PC-3 (cell line): ENCODE results near the gene CNTNAP2. TPM values are rescaled to one million over a fixed set of nuclear protein-coding genes. Genes with fewer than 3 reads are reported as not detected.

Experiments
- ATAC-seq: fragments of 200-7000 bp; cut with Tn5 transposase; 2 replicates; pipeline ENCODE4 v1.9.1; 2020; ENCODE audit warnings: mild to moderate bottlenecking, moderate library complexity
- BruUV-seq: library from RNA; stranded (reverse); fragments of 400-500 nt; replicated peaks from 2 replicates; lab custom pipeline; 2021; lab: Mats Ljungman, UMichigan
- CTCF ChIA-PET: fragments of 300-600 bp; sonication (Branson Sonifier 250); formaldehyde crosslinking; loops from one replicate; lab custom pipeline; 2022; ENCODE audit warnings: antibody characterized with exemption; lab: Charles Lee
- POLR2A ChIA-PET: fragments of 300-600 bp; sonication (Branson Sonifier 250); formaldehyde crosslinking; loops from one replicate; lab custom pipeline; 2022; ENCODE audit warnings: antibody characterized with exemption; ENCODE audit not compliant: unreplicated experiment; lab: Charles Lee
- DNase-seq: peaks from one replicate; pipeline ENCODE4 v3.0.0-alpha.2; 2015
- H2AFZ ChIP-seq: fragments of 300-600 bp; sonication (generic); 2 replicates; pipeline ENCODE4 v1.6.0; 2016; ENCODE audit warnings: antibody characterized with exemption, low read length
- H3F3A ChIP-seq: fragments of 300-600 bp; sonication (generic); one replicate; pipeline ENCODE4 v1.6.0; 2017; ENCODE audit warnings: antibody characterized with exemption, low read length, control low read depth, mild to moderate bottlenecking; ENCODE audit not compliant: unreplicated experiment
- H3K27ac ChIP-seq: fragments of 300-600 bp; sonication (generic); 2 replicates; pipeline ENCODE4 v1.5.1; 2016; ENCODE audit warnings: mild to moderate bottlenecking, low read length
- H3K27me3 ChIP-seq: fragments of 300-600 bp; sonication (generic); 2 replicates; pipeline ENCODE4 v1.6.1; 2016; ENCODE audit warnings: low read length, mixed read lengths
- H3K36me3 ChIP-seq: fragments of 300-600 bp; sonication (generic); 2 replicates; pipeline ENCODE4 v1.6.1; 2016; ENCODE audit warnings: low read depth, mixed run types, low read length, mixed read lengths
- H3K4me1 ChIP-seq: fragments of 300-600 bp; sonication (generic); 2 replicates; pipeline ENCODE4 v1.5.1; 2016; ENCODE audit warnings: low read length; ENCODE audit not compliant: insufficient read depth
- H3K4me2 ChIP-seq: fragments of 300-600 bp; sonication (generic); 2 replicates; pipeline ENCODE4 v1.6.0; 2016; ENCODE audit warnings: low read length
- H3K4me3 ChIP-seq: fragments of 300-600 bp; sonication (generic); 2 replicates; pipeline ENCODE4 v1.5.1; 2016; ENCODE audit warnings: mild to moderate bottlenecking, low read length, mixed read lengths
- H3K79me2 ChIP-seq: fragments of 300-600 bp; sonication (generic); 2 replicates; pipeline ENCODE4 v1.6.1; 2017; ENCODE audit warnings: low read length, mixed read lengths
- H3K9ac ChIP-seq: fragments of 300-600 bp; sonication (generic); 2 replicates; pipeline ENCODE4 v1.6.0; 2016; ENCODE audit warnings: mild to moderate bottlenecking, low read length
- H3K9me2 ChIP-seq: fragments of 300-600 bp; sonication (generic); replicated peaks from 2 replicates; pipeline ENCODE4 v1.6.1; 2016; ENCODE audit warnings: mixed run types, low read length, mixed read lengths
- H3K9me3 ChIP-seq: fragments of 300-600 bp; sonication (generic); 2 replicates; pipeline ENCODE4 v1.6.1; 2016; ENCODE audit warnings: low read length, mixed read lengths
- H4K20me1 ChIP-seq: fragments of 300-600 bp; sonication (generic); 2 replicates; pipeline ENCODE4 v1.6.1; 2016; ENCODE audit warnings: low read length, mixed read lengths
- CTCF ChIP-seq: fragments of 300-600 bp; sonication (generic); conservative IDR thresholded peaks from 2 replicates; pipeline ENCODE4 v1.5.1; 2017; ENCODE audit warnings: antibody characterized with exemption, low read depth, mild to moderate bottlenecking, low read length
- EZH2 ChIP-seq: fragments of 300-600 bp; sonication (generic); IDR thresholded peaks from one replicate; pipeline ENCODE4 v1.6.1; 2017; ENCODE audit warnings: antibody characterized with exemption, mild to moderate bottlenecking, low read length; ENCODE audit not compliant: unreplicated experiment
- EZH2phosphoT487 ChIP-seq: fragments of 300-600 bp; sonication (generic); IDR thresholded peaks from 2 replicates; pipeline ENCODE4 v1.6.1; 2018; ENCODE audit warnings: mild to moderate bottlenecking, antibody characterized with exemption, low read length, borderline replicate concordance
- intact Hi-C: fragments of 100-400 bp; cut with micrococcal nuclease; formaldehyde crosslinking; loops from 2 replicates; pipeline ENCODE4 v1.9.0; 2023
- total RNA-seq: library from RNA; depleted of rRNA; stranded (reverse); fragments of >200 nt; gene quantifications from 2 replicates; pipeline ENCODE4 v1.2.3, GENCODE V29; 2014

The CNTNAP2 gene
- total RNA-seq, 1 experiment from 2014 or later, result 1.5 TPM

DNA sequence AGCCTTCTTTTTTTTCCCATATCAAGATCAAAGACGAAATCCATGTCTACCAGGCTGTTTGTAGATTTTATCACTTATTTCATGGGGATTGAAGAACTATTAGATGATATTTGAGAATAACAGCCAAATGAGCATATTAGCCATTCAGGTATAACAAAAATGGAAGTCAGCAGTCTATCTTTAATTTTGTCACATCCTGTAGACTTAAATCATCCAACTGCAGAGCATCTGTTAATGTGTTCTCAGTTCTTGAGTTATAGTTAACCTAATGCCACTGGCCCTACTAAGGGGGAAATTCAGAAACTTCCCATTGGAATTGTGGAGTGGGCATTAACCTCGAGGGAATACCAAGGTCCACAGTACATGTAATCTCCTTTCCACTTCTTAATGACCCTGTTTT, 380.1 kb downstream of the CNTNAP2 start:
- Histone ChIP-seq H3K27me3 (no peaks in the 10 kb centered on the region), H3K27ac (no peak overlapping the region), H3K79me2 (no peaks in the 10 kb centered on the region), H3K36me3 (no peaks in the 10 kb centered on the region), H3K9me2 (no peaks in the 10 kb centered on the region), H4K20me1 (no peaks in the 10 kb centered on the region), H3K9me3 (no peaks in the 10 kb centered on the region), H3K9ac (no peak overlapping the region), H3K4me2 (no peak overlapping the region), H3F3A (no peaks in the 10 kb centered on the region), H3K4me3 (no peak overlapping the region), H3K4me1 (no peaks in the 10 kb centered on the region), H2AFZ (no peak overlapping the region)
- ChIA-PET CTCF (no interaction called here), POLR2A (no interaction called here)
- TF ChIP-seq EZH2 (no peak), CTCF (no peak)
- no TSS peak for BruUV-seq
- DNase-seq (no peak), ATAC-seq (no peak)
- intact Hi-C loops, result no loop called here

GRCh38 chr7:146499970-146500369, 383.4 kb downstream of the CNTNAP2 start:
- H3K36me3 ChIP-seq, result no peaks in the 10 kb centered on the region
- ATAC-seq, result no peak
- H3K4me1 ChIP-seq, result no peaks in the 10 kb centered on the region
- no peak overlapping the region for H3K4me3 ChIP-seq
- no peak for DNase-seq
- peaks cover 6% of the 10 kb centered on the region; the same call in 1 of the 2 replicates for H3K9me3 ChIP-seq
- H3K9ac ChIP-seq, result no peak overlapping the region
- H3F3A ChIP-seq, result no peaks in the 10 kb centered on the region
- no peaks in the 10 kb centered on the region for H3K9me2 ChIP-seq
- TF ChIP-seq EZH2phosphoT487, result no peak
- no peak for TF ChIP-seq EZH2
- no peak for TF ChIP-seq CTCF
- intact Hi-C loops, result no loop called here
- no peaks in the 10 kb centered on the region for H3K27me3 ChIP-seq
- BruUV-seq, result no TSS peak
- H3K27ac ChIP-seq, result no peak overlapping the region
- no peaks in the 10 kb centered on the region for H3K79me2 ChIP-seq
- H4K20me1 ChIP-seq, result no peaks in the 10 kb centered on the region
- no peak overlapping the region for H2AFZ ChIP-seq
- ChIA-PET CTCF (no interaction called here), POLR2A (no interaction called here)
- no peak overlapping the region for H3K4me2 ChIP-seq

GRCh38 chr7:146503844-146504243, 387.2 kb downstream of the CNTNAP2 start:
- no TSS peak for BruUV-seq
- intact Hi-C loops, result no loop called here

More at GRCh38 chr7:146503844-146504243, 387.2 kb downstream of the CNTNAP2 start:
- H3K79me2 ChIP-seq, result no peaks in the 10 kb centered on the region
- ChIA-PET POLR2A (interaction anchor here (0.6 kb wide), 2 partner anchors 77 to 349 kb away, joined by 3 to 5 read pairs; no protein-coding TSS in a partner anchor), CTCF (no interaction called here)
- H3K9ac ChIP-seq, result no peak overlapping the region
- no peak overlapping the region for H3K4me2 ChIP-seq
- H3F3A ChIP-seq, result no peaks in the 10 kb centered on the region
- H3K9me2 ChIP-seq, result no peaks in the 10 kb centered on the region
- H3K27me3 ChIP-seq, result no peaks in the 10 kb centered on the region
- peaks cover 6% of the 10 kb centered on the region; the same call in 1 of the 2 replicates for H3K9me3 ChIP-seq
- H3K4me1 ChIP-seq, result no peaks in the 10 kb centered on the region
- TF ChIP-seq EZH2phosphoT487 (no peak), CTCF (no peak), EZH2 (no peak)
- no peak overlapping the region for H3K4me3 ChIP-seq
- ATAC-seq (no peak), DNase-seq (no peak)
- H3K36me3 ChIP-seq, result no peaks in the 10 kb centered on the region
- H3K27ac ChIP-seq, result no peak overlapping the region
- no peak overlapping the region for H2AFZ ChIP-seq
- no peaks in the 10 kb centered on the region for H4K20me1 ChIP-seq
